ENCODE results near the gene CACNA1D. TPM values are rescaled to one million over a fixed set of nuclear protein-coding genes. Genes with fewer than 3 reads are reported as not detected.

Gene CACNA1D
- total RNA-seq, 4 donors from 2014 or later = 12.7 to 98.9 (median 25.0) TPM

- TF ChIP-seq POLR2AphosphoS5 (IDR thresholded peaks at IDR 0.05) (no peak), EP300 (IDR thresholded peaks at IDR 0.05; ENCODE audit: low read depth) (no peak), POLR2A (IDR thresholded peaks at IDR 0.05) (no peak), CTCF (IDR thresholded peaks at IDR 0.05) (no peak)
- intact Hi-C loops (cut with DNase I; ENCODE audit: low total_unique reads) = no loop called here
- no peaks in the 10 kb centered on the region for H3K36me3 ChIP-seq
- WGBS, 2 donors (ENCODE audit: low coverage in 1 of 2) = 71 to 83% methylated on average over 5 of the region's 5 CpGs
- DNase-seq = no peak
- no peak overlapping the region for H3K4me3 ChIP-seq
- no peaks in the 10 kb centered on the region for H3K9me3 ChIP-seq
- no peak overlapping the region for H3K27ac ChIP-seq
- in situ Hi-C loops (cut with MboI; ENCODE audit: low pct_ligation_motif_present in 1 of 4, low pct_unique_long_range_greater_than_20kb in 1 of 4, low sequenced_read_pairs in 3 of 4) = no loop called here
- no peaks in the 10 kb centered on the region for H3K27me3 ChIP-seq
- no peaks in the 10 kb centered on the region for H3K4me1 ChIP-seq
Measured at GRCh38 chr3:53788038-53788437, 293.6 kb downstream of the CACNA1D start.

- intact Hi-C loops (cut with DNase I; ENCODE audit: low total_unique reads) = no loop called here
- TF ChIP-seq CTCF (IDR thresholded peaks at IDR 0.05) = no peak
- no peak for TF ChIP-seq POLR2A (IDR thresholded peaks at IDR 0.05)
- no peak for TF ChIP-seq POLR2AphosphoS5 (IDR thresholded peaks at IDR 0.05)
- no peak for TF ChIP-seq EP300 (IDR thresholded peaks at IDR 0.05; ENCODE audit: low read depth)
- in situ Hi-C loops (cut with MboI; ENCODE audit: low pct_ligation_motif_present in 1 of 4, low pct_unique_long_range_greater_than_20kb in 1 of 4, low sequenced_read_pairs in 3 of 4) = no loop called here
- H3K9me3 ChIP-seq = no peaks in the 10 kb centered on the region
- no peaks in the 10 kb centered on the region for H3K27me3 ChIP-seq
- H3K27ac ChIP-seq = no peak overlapping the region
- no peaks in the 10 kb centered on the region for H3K4me1 ChIP-seq
- DNase-seq = no peak
- no peaks in the 10 kb centered on the region for H3K36me3 ChIP-seq
- H3K4me3 ChIP-seq = no peak overlapping the region
- 87 to 88% methylated on average over 7 to 16 of the region's 16 CpGs for WGBS, 2 donors (ENCODE audit: low coverage in 1 of 2)
Measured at GRCh38 chr3:53789459-53789858, 295.0 kb downstream of the CACNA1D start.

GRCh38 chr3:53790470-53790869 lies 296.1 kb downstream of the CACNA1D start:
- DNase-seq = no peak
- H3K27ac ChIP-seq = no peak overlapping the region
- H3K4me3 ChIP-seq = no peak overlapping the region
- H3K4me1 ChIP-seq = no peaks in the 10 kb centered on the region
- no peaks in the 10 kb centered on the region for H3K36me3 ChIP-seq
- in situ Hi-C loops (cut with MboI; ENCODE audit: low pct_ligation_motif_present in 1 of 4, low pct_unique_long_range_greater_than_20kb in 1 of 4, low sequenced_read_pairs in 3 of 4) = no loop called here
- intact Hi-C loops (cut with DNase I; ENCODE audit: low total_unique reads) = no loop called here
- H3K27me3 ChIP-seq = no peaks in the 10 kb centered on the region
- no peaks in the 10 kb centered on the region for H3K9me3 ChIP-seq
- WGBS, 2 donors (ENCODE audit: low coverage in 1 of 2) = 92 to 100% methylated on average over 5 of the region's 5 CpGs
- no peak for TF ChIP-seq EP300 (IDR thresholded peaks at IDR 0.05; ENCODE audit: low read depth)
- TF ChIP-seq POLR2A (IDR thresholded peaks at IDR 0.05) = no peak
- no peak for TF ChIP-seq POLR2AphosphoS5 (IDR thresholded peaks at IDR 0.05)
- TF ChIP-seq CTCF (IDR thresholded peaks at IDR 0.05) = no peak

- 90 to 93% methylated on average over 2 to 7 of the region's 7 CpGs for WGBS, 2 donors (ENCODE audit: low coverage in 1 of 2)
- in situ Hi-C loops (cut with MboI; ENCODE audit: low pct_ligation_motif_present in 1 of 4, low pct_unique_long_range_greater_than_20kb in 1 of 4, low sequenced_read_pairs in 3 of 4) = no loop called here
Measured at GRCh38 chr3:53791317-53791716, 296.9 kb downstream of the CACNA1D start.

More at GRCh38 chr3:53791317-53791716, 296.9 kb downstream of the CACNA1D start:
- no peak overlapping the region for H3K27ac ChIP-seq
- no peaks in the 10 kb centered on the region for H3K36me3 ChIP-seq
- no peaks in the 10 kb centered on the region for H3K27me3 ChIP-seq
- H3K4me3 ChIP-seq = no peak overlapping the region
- intact Hi-C loops (cut with DNase I; ENCODE audit: low total_unique reads) = no loop called here
- no peak for DNase-seq
- H3K4me1 ChIP-seq = no peaks in the 10 kb centered on the region
- no peaks in the 10 kb centered on the region for H3K9me3 ChIP-seq
- TF ChIP-seq CTCF (IDR thresholded peaks at IDR 0.05) (no peak), EP300 (IDR thresholded peaks at IDR 0.05; ENCODE audit: low read depth) (no peak), POLR2AphosphoS5 (IDR thresholded peaks at IDR 0.05) (no peak), POLR2A (IDR thresholded peaks at IDR 0.05) (no peak)
